Brain microvascular endothelial cell (primary cell): Measurements from ENCODE around the gene FCER1G.

Experiments used
- DNase-seq: peaks from one replicate; pipeline ENCODE4 v3.0.0-alpha.2; 2020
- H3K27ac ChIP-seq: fragments of 250-450 bp; sonication (Bioruptor Pico); 2 replicates; pipeline ENCODE4 v1.5.1; 2020; ENCODE audit warnings: mild to moderate bottlenecking, moderate library complexity
- H3K27me3 ChIP-seq: fragments of 250-450 bp; sonication (Bioruptor Pico); replicated peaks from 2 replicates; pipeline ENCODE4 v1.5.1; 2020; ENCODE audit warnings: mild to moderate bottlenecking
- H3K36me3 ChIP-seq: fragments of 250-450 bp; sonication (Bioruptor Pico); replicated peaks from 2 replicates; pipeline ENCODE4 v1.5.1; 2020; ENCODE audit warnings: mild to moderate bottlenecking
- H3K4me3 ChIP-seq: 2 replicates; pipeline ENCODE4 v1.5.1; 2011; ENCODE audit warnings: low read depth, mild to moderate bottlenecking, control low read depth, low read length, moderate library complexity
- CTCF ChIP-seq: IDR thresholded peaks from 2 replicates; pipeline ENCODE4 v1.5.1; 2011; ENCODE audit warnings: low read depth, mild to moderate bottlenecking, moderate library complexity, low read length, control low read depth, inconsistent platforms; ENCODE audit errors: missing control alignments
- in situ Hi-C: cut with HindIII; loops from 2 replicates; pipeline ENCODE4 v1.10.0; 2017; ENCODE audit warnings: low sequenced_read_pairs, low pct_ligation_motif_present

FCER1G gene

GRCh38 chr1:161227196-161227871 is 12.2 kb downstream of the FCER1G start:
- peak overlapping the region; percentile 96 for H3K4me3 ChIP-seq
- TF ChIP-seq CTCF = peak; percentile 82
- in situ Hi-C loops = no loop called here

GRCh38 chr1:161228032-161228431 is 12.9 kb downstream of the FCER1G start:
- Histone ChIP-seq H3K4me3 (no peak overlapping the region), H3K36me3 (peaks cover 27% of the 10 kb centered on the region), H3K27ac (no peak overlapping the region), H3K27me3 (no peaks in the 10 kb centered on the region)
- DNase-seq = no peak
- in situ Hi-C loops = no loop called here
- no peak for TF ChIP-seq CTCF

More at GRCh38 chr1:161227196-161227871, 12.2 kb downstream of the FCER1G start:
- DNase-seq = peak; percentile 67
- H3K27me3 ChIP-seq = no peaks in the 10 kb centered on the region
- peaks cover 27% of the 10 kb centered on the region for H3K36me3 ChIP-seq
- no peak overlapping the region for H3K27ac ChIP-seq

- peaks cover 27% of the 10 kb centered on the region for H3K36me3 ChIP-seq
- H3K4me3 ChIP-seq = no peak overlapping the region
- peak; percentile 27 for TF ChIP-seq CTCF
- in situ Hi-C loops = no loop called here
- no peak for DNase-seq
- H3K27me3 ChIP-seq = no peaks in the 10 kb centered on the region
- no peak overlapping the region for H3K27ac ChIP-seq
Measured at GRCh38 chr1:161229896-161230295, 14.8 kb downstream of the FCER1G start.

GRCh38 chr1:161230762-161231161 is 15.7 kb downstream of the FCER1G start:
- in situ Hi-C loops = no loop called here
- Histone ChIP-seq H3K4me3 (no peak overlapping the region), H3K27me3 (no peaks in the 10 kb centered on the region), H3K36me3 (peaks cover 27% of the 10 kb centered on the region), H3K27ac (no peak overlapping the region)
- no peak for DNase-seq
- TF ChIP-seq CTCF = no peak

GRCh38 chr1:161233102-161233501 is 18.0 kb downstream of the FCER1G start:
- no peak for DNase-seq
- H3K27ac ChIP-seq = no peak overlapping the region
- no peaks in the 10 kb centered on the region for H3K27me3 ChIP-seq
- in situ Hi-C loops = no loop called here
- no peak overlapping the region for H3K4me3 ChIP-seq
- no peak for TF ChIP-seq CTCF
- peaks cover 21% of the 10 kb centered on the region for H3K36me3 ChIP-seq
